Femur (tissue), 1 donor: ENCODE results near the gene STUM.
A peak's percentile ranks its signal among the peaks of the same experiment; 100 is the strongest.
"Not testable (repeated sequence)": the region's sequence is repeated elsewhere in the genome, so short reads cannot be mapped to it uniquely, and the experiment has no call there.

Source experiments
- DNase-seq: peaks from one replicate; pipeline ENCODE4 v3.0.0-alpha.2; 2017

The STUM gene

GRCh38 chr1:226606311-226607267, 58.0 kb downstream of the STUM start:
- no peak for DNase-seq

GRCh38 chr1:226607268-226607660, 58.7 kb downstream of the STUM start:
- no peak for DNase-seq

GRCh38 chr1:226607821-226608220, 59.3 kb downstream of the STUM start:
- no peak for DNase-seq

- peak; percentile 74 for DNase-seq
Observed at GRCh38 chr1:226608699-226609505, 60.3 kb downstream of the STUM start.

GRCh38 chr1:226609836-226610455, 61.4 kb downstream of the STUM start:
- peak; percentile 17 for DNase-seq

- no peak for DNase-seq
Observed at GRCh38 chr1:226610671-226611070, 62.1 kb downstream of the STUM start.

- DNase-seq = no peak
Observed at GRCh38 chr1:226611301-226611700, 62.7 kb downstream of the STUM start.

GRCh38 chr1:226611980-226612379, 63.4 kb downstream of the STUM start:
- not testable (repeated sequence) for DNase-seq

- DNase-seq = peak; percentile 13
Observed at GRCh38 chr1:226615876-226616275, 67.3 kb downstream of the STUM start.

- no peak for DNase-seq
Observed at GRCh38 chr1:226616636-226617035, 68.1 kb downstream of the STUM start.

- no peak for DNase-seq
Observed at GRCh38 chr1:226617109-226617508, 68.5 kb downstream of the STUM start.

GRCh38 chr1:226617719-226618118, 69.2 kb downstream of the STUM start:
- DNase-seq = not testable (repeated sequence)

GRCh38 chr1:226618380-226618779, 69.8 kb downstream of the STUM start:
- peak; percentile 6 for DNase-seq

- no peak for DNase-seq
Observed at GRCh38 chr1:226619031-226619430, 70.5 kb downstream of the STUM start.

GRCh38 chr1:226622012-226622411, 73.4 kb downstream of the STUM start:
- DNase-seq = no peak

GRCh38 chr1:226624526-226624925, 76.0 kb downstream of the STUM start:
- DNase-seq = peak; percentile 14

- DNase-seq = peak; percentile 8
Observed at GRCh38 chr1:226625326-226625725, 76.8 kb downstream of the STUM start.

- DNase-seq = peak; percentile 8
Observed at GRCh38 chr1:226625832-226626576, 77.4 kb downstream of the STUM start.

GRCh38 chr1:226626577-226626956, 78.0 kb downstream of the STUM start:
- peak; percentile 82 for DNase-seq

GRCh38 chr1:226627050-226627755, 78.6 kb downstream of the STUM start:
- DNase-seq = peak; percentile 13

GRCh38 chr1:226627924-226628611, 79.5 kb downstream of the STUM start:
- peak; percentile 33 for DNase-seq
